Erythroblast (primary cell): Measurements from ENCODE around the gene HOGA1.

Experiments
- GATA1 ChIP-seq: IDR thresholded peaks from 2 replicates; pipeline ENCODE4 v1.6.1; 2011; ENCODE audit warnings: low read depth, mild to moderate bottlenecking, control low read depth, low read length, moderate library complexity
- POLR2A ChIP-seq: IDR thresholded peaks from 2 replicates; pipeline ENCODE4 v1.6.1; 2011; ENCODE audit warnings: mild to moderate bottlenecking, low read length

GRCh38 chr10:97580421-97581367, 3.5 kb upstream of the HOGA1 start:
- no peak for TF ChIP-seq POLR2A
- no peak for TF ChIP-seq GATA1
